GM12878 (cell line): ENCODE measurements around the gene TGM5. TPM values are rescaled to one million over a fixed set of nuclear protein-coding genes. Genes with fewer than 3 reads are reported as not detected.

Experiments
- BACH1 ChIP-seq: fragments of 450-650 bp; IDR thresholded peaks from 2 replicates; pipeline ENCODE4 v1.6.1; 2017; ENCODE audit warnings: mild to moderate bottlenecking, borderline replicate concordance
- BCLAF1 ChIP-seq: fragments of 450-650 bp; IDR thresholded peaks from 2 replicates; pipeline ENCODE4 v1.6.1; 2017; ENCODE audit warnings: antibody characterized with exemption, mild to moderate bottlenecking, moderate library complexity
- CBX5 ChIP-seq: sonication (generic); IDR thresholded peaks from 2 replicates; pipeline ENCODE4 v1.6.1; 2016; ENCODE audit warnings: low read depth, moderate library complexity, mild to moderate bottlenecking, inconsistent platforms
- CEBPZ ChIP-seq: fragments of 150-350 bp; IDR thresholded peaks from 2 replicates; pipeline ENCODE4 v1.6.1; 2016; ENCODE audit warnings: low read depth, low read length
- HDGF ChIP-seq: fragments of 450-650 bp; IDR thresholded peaks from 2 replicates; pipeline ENCODE4 v1.6.1; 2016; ENCODE audit warnings: antibody characterized with exemption
- HSF1 ChIP-seq: fragments of 150-350 bp; IDR thresholded peaks from 2 replicates; pipeline ENCODE4 v1.6.1; 2014; ENCODE audit warnings: mild to moderate bottlenecking, low read depth, low read length
- NFYB ChIP-seq: IDR thresholded peaks from 2 replicates; pipeline ENCODE4 v1.6.1; 2011; ENCODE audit warnings: low read depth, mild to moderate bottlenecking, low read length, improper control_type of control experiment, moderate library complexity; ENCODE audit not compliant: insufficient read depth
- NR2C2 ChIP-seq: IDR thresholded peaks from 2 replicates; pipeline ENCODE4 v1.6.1; 2011; ENCODE audit warnings: borderline replicate concordance, low read depth; ENCODE audit not compliant: control insufficient read depth, insufficient read length
- POLR2AphosphoS2 ChIP-seq: IDR thresholded peaks from 2 replicates; pipeline ENCODE4 v1.6.1; 2011; ENCODE audit warnings: low read depth, mild to moderate bottlenecking, low read length, improper control_type of control experiment, moderate library complexity
- RELB ChIP-seq: fragments of 450-650 bp; IDR thresholded peaks from 2 replicates; pipeline ENCODE4 v1.6.1; 2017; ENCODE audit warnings: low read depth, mild to moderate bottlenecking, moderate library complexity
- SIN3A ChIP-seq: IDR thresholded peaks from 2 replicates; pipeline ENCODE4 v1.6.1; 2012; ENCODE audit warnings: low read depth, low read length, improper control_type of control experiment
- SKIL ChIP-seq: fragments of 450-650 bp; IDR thresholded peaks from 2 replicates; pipeline ENCODE4 v1.6.1; 2017; ENCODE audit warnings: mild to moderate bottlenecking, low read depth, inconsistent platforms; ENCODE audit not compliant: poor library complexity, severe bottlenecking
- SMC3 ChIP-seq: IDR thresholded peaks from 2 replicates; pipeline ENCODE4 v1.6.1; 2011; ENCODE audit warnings: low read length, improper control_type of control experiment, borderline replicate concordance
- SRF ChIP-seq, 2 experiments: IDR thresholded peaks; 2 replicates each; pipeline ENCODE4 v1.6.1; 2011; ENCODE audit warnings: low read depth in 2 of 2, low read length in 2 of 2, mild to moderate bottlenecking in 1 of 2, moderate library complexity in 1 of 2
- ZNF384 ChIP-seq: IDR thresholded peaks from 2 replicates; pipeline ENCODE4 v1.6.1; 2012; ENCODE audit warnings: low read depth, mild to moderate bottlenecking, low read length, improper control_type of control experiment, borderline replicate concordance
- polyA plus RNA-seq, 11 experiments: library from polyadenylated mRNA; depleted of rRNA in 4 of 11; unstranded in 6 of 11; stranded (reverse) in 5 of 11; fragments of >200 nt; fragmentation: Nextera tagmentation in 4 of 11; fragmentation: Illumina TruSeq in 1 of 11; extraction: Ambion mirVana in 4 of 11; extraction: Trizol in 1 of 11; gene quantifications; 1 replicate in 1 of 11; 2 replicates in 10 of 11; pipeline versions ENCODE4 v1.2.1 to v1.2.3, GENCODE V29; 2011 to 2016; ENCODE audit warnings: inconsistent platforms in 2 of 11, missing spikeins in 2 of 11, low read depth in 1 of 11
- total RNA-seq, 4 experiments: library from RNA; depleted of rRNA in 3 of 4; stranded (reverse); fragments of >200 nt in 3 of 4; fragmentation: Illumina TruSeq in 1 of 4; extraction: Trizol in 1 of 4; gene quantifications; 2 replicates each; pipeline versions ENCODE4 v1.2.1 to v1.2.3, GENCODE V29; 2013 to 2021
- TF ChIP-seq, protein P1 (sequence below): IDR thresholded peaks from 2 replicates; pipeline ENCODE4 v1.6.1; 2012; ENCODE audit warnings: low read depth, low read length, improper control_type of control experiment

The TGM5 gene
- total and polyA plus RNA-seq, 10 of the 15 experiments (the other 5 are each of a cell fraction or from before 2014, with no cell fraction given): 4.4 to 27.1 (median 5.6) TPM

DNA sequence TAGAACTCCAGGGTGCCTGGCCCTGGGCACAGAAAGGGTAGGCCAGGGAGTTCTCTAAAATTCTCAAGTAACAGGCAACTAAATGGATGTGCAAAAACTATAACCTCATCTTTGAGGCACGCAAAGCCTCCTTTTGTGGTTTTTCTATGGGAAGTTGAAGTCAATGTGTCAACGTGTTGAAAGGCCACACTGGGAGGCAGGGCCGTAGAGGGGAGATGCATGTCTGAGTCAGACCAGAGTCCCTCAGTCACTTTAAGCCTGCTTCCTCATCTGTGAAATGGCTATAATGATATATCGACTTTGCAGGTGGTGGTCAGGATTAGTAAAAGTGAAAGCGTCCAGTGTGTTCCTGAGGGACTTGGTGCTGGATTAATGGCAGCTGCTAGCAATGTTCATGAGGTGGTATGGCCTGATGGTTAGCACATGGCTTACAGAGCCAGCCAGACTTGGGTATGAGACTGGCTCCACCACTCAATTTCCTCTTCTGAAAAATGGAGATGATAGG lies 17.0 kb downstream of the TGM5 start (continued):
- TF ChIP-seq HSF1: no peak
- no peak for TF ChIP-seq NR2C2
- no peak for TF ChIP-seq CEBPZ
- no peak for TF ChIP-seq SIN3A
- TF ChIP-seq SMC3: 0 out of 2 replicates have a peak, but pooled peaks have one; percentile 14
- TF ChIP-seq SKIL: peak; percentile 92
- TF ChIP-seq BACH1: peak; percentile 77
- peak; percentile 96 for TF ChIP-seq RELB
- no peak for TF ChIP-seq BCLAF1
- no peak for TF ChIP-seq POLR2AphosphoS2
- peak; percentile 71; the same call in 1 of the 2 replicates for TF ChIP-seq HDGF
- TF ChIP-seq, protein P1, sequence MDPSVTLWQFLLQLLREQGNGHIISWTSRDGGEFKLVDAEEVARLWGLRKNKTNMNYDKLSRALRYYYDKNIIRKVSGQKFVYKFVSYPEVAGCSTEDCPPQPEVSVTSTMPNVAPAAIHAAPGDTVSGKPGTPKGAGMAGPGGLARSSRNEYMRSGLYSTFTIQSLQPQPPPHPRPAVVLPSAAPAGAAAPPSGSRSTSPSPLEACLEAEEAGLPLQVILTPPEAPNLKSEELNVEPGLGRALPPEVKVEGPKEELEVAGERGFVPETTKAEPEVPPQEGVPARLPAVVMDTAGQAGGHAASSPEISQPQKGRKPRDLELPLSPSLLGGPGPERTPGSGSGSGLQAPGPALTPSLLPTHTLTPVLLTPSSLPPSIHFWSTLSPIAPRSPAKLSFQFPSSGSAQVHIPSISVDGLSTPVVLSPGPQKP: no peak
- 0 out of 4 replicates have a peak, but pooled peaks of 1 of the 2 experiments have one; percentile 52 for TF ChIP-seq SRF (IDR thresholded peaks at IDR 0.05; ENCODE audit: low read depth in 2 of 2, low read length in 2 of 2)
- no peak for TF ChIP-seq ZNF384
- no peak for TF ChIP-seq NFYB
- peak; percentile 57; the same call in 1 of the 2 replicates for TF ChIP-seq CBX5
